ENCODE measurements around the gene ME1. TPM values are rescaled to one million over a fixed set of nuclear protein-coding genes. Genes with fewer than 3 reads are reported as not detected.

The ME1 gene
- total RNA-seq, 1 experiment from 2014 or later: 5.3 TPM

- CTCF ChIA-PET: no interaction called here
- no peak for ATAC-seq
Observed at GRCh38 chr6:83202031-83202430, 228.8 kb downstream of the ME1 start.

GRCh38 chr6:83199863-83200225, 231.0 kb downstream of the ME1 start:
- POLR2A ChIA-PET: no interaction called here
- H3K9me3 Mint-ChIP-seq: no peaks in the 10 kb centered on the region
- H3K27me3 Mint-ChIP-seq (ENCODE audit: low read depth): no peaks in the 10 kb centered on the region
- peaks cover 25% of the 10 kb centered on the region for H3K36me3 Mint-ChIP-seq
- no peak for ATAC-seq
- CTCF ChIA-PET: no interaction called here
- no peak overlapping the region for H3K27ac Mint-ChIP-seq
- no peak for TF ChIP-seq ATF3 (CRISPR knock-in tag; conservative IDR thresholded peaks at IDR 0.05)
- H3K4me1 Mint-ChIP-seq: peaks cover 4% of the 10 kb centered on the region
- no peak for DNase-seq (ENCODE audit: low spot score)
- H3K4me3 Mint-ChIP-seq: no peak overlapping the region

More at GRCh38 chr6:83202031-83202430, 228.8 kb downstream of the ME1 start:
- peaks cover 4% of the 10 kb centered on the region for H3K36me3 Mint-ChIP-seq
- no peaks in the 10 kb centered on the region for H3K4me1 Mint-ChIP-seq
- DNase-seq (ENCODE audit: low spot score): no peak
- POLR2A ChIA-PET: no interaction called here
- no peak overlapping the region for H3K4me3 Mint-ChIP-seq
- no peaks in the 10 kb centered on the region for H3K27me3 Mint-ChIP-seq (ENCODE audit: low read depth)
- no peak overlapping the region for H3K27ac Mint-ChIP-seq
- no peak for TF ChIP-seq ZBTB43 (CRISPR knock-in tag; IDR thresholded peaks at IDR 0.05)
- TF ChIP-seq STAT6 (CRISPR knock-in tag; conservative IDR thresholded peaks at IDR 0.05; ENCODE audit: low read depth): no peak
- TF ChIP-seq MAX (CRISPR knock-in tag; IDR thresholded peaks at IDR 0.05): no peak
- TF ChIP-seq SOX15 (CRISPR knock-in tag; IDR thresholded peaks at IDR 0.05): no peak
- H3K9me3 Mint-ChIP-seq: peaks cover 3% of the 10 kb centered on the region; the same call in 1 of the 2 replicates

- ChIA-PET POLR2A (no interaction called here), CTCF (interaction anchor here (2.5 kb wide), 1 partner anchor 16 kb away, joined by 7 read pairs; no protein-coding TSS in a partner anchor)
- peaks cover 9% of the 10 kb centered on the region for H3K4me1 Mint-ChIP-seq
- H3K27ac Mint-ChIP-seq: no peak overlapping the region
- H3K27me3 Mint-ChIP-seq (ENCODE audit: low read depth): no peaks in the 10 kb centered on the region
- peaks cover 27% of the 10 kb centered on the region for H3K36me3 Mint-ChIP-seq
- no peaks in the 10 kb centered on the region for H3K9me3 Mint-ChIP-seq
- ATAC-seq (no peak), DNase-seq (ENCODE audit: low spot score) (no peak)
- TF ChIP-seq GABPB1 (CRISPR knock-in tag; IDR thresholded peaks at IDR 0.05) (no peak), GRHL2 (CRISPR knock-in tag; IDR thresholded peaks at IDR 0.05; ENCODE audit: insufficient replicate concordance, severe bottlenecking) (no peak), ATF1 (CRISPR knock-in tag; IDR thresholded peaks at IDR 0.05) (no peak), ZNF512 (CRISPR knock-in tag; IDR thresholded peaks at IDR 0.05; ENCODE audit: borderline replicate concordance) (no peak), NR3C1 (CRISPR knock-in tag; conservative IDR thresholded peaks at IDR 0.05; ENCODE audit: low read depth) (no peak)
- no peak overlapping the region for H3K4me3 Mint-ChIP-seq
Observed at GRCh38 chr6:83199173-83199862, 231.5 kb downstream of the ME1 start.

- peaks cover 27% of the 10 kb centered on the region for H3K36me3 Mint-ChIP-seq
- no peak for DNase-seq (ENCODE audit: low spot score)
- no peak for ATAC-seq
- ChIA-PET POLR2A (no interaction called here), CTCF (interaction anchor here (1.7 to 2.5 kb wide), 2 partner anchors 17 to 338 kb away, joined by 4 to 7 read pairs; no protein-coding TSS in a partner anchor)
- H3K4me3 Mint-ChIP-seq: no peak overlapping the region
- peaks cover 13% of the 10 kb centered on the region for H3K4me1 Mint-ChIP-seq
- no peaks in the 10 kb centered on the region for H3K27me3 Mint-ChIP-seq (ENCODE audit: low read depth)
- H3K9me3 Mint-ChIP-seq: no peaks in the 10 kb centered on the region
- no peak overlapping the region for H3K27ac Mint-ChIP-seq
- TF ChIP-seq ZNF219 (CRISPR knock-in tag; IDR thresholded peaks at IDR 0.05; ENCODE audit: borderline replicate concordance) (no peak), TCF7 (CRISPR knock-in tag; IDR thresholded peaks at IDR 0.05; ENCODE audit: low read depth) (no peak), ZNF121 (CRISPR knock-in tag; IDR thresholded peaks at IDR 0.05) (no peak), STAT6 (CRISPR knock-in tag; conservative IDR thresholded peaks at IDR 0.05; ENCODE audit: low read depth) (no peak), NR1H2 (CRISPR knock-in tag; IDR thresholded peaks at IDR 0.05) (no peak), ATF1 (CRISPR knock-in tag; IDR thresholded peaks at IDR 0.05) (no peak), NFYB (CRISPR knock-in tag; conservative IDR thresholded peaks at IDR 0.05; ENCODE audit: low read depth) (no peak), ETV6 (CRISPR knock-in tag; IDR thresholded peaks at IDR 0.05) (no peak), MXD4 (CRISPR knock-in tag; IDR thresholded peaks at IDR 0.05; ENCODE audit: borderline replicate concordance) (no peak), EMX1 (CRISPR knock-in tag; IDR thresholded peaks at IDR 0.05) (no peak), GRHL2 (CRISPR knock-in tag; IDR thresholded peaks at IDR 0.05; ENCODE audit: insufficient replicate concordance, severe bottlenecking) (no peak)
Observed at GRCh38 chr6:83198486-83199172, 232.2 kb downstream of the ME1 start.
